ENCODE data around the gene ZNF441.
"Not testable (repeated sequence)": the region's sequence is repeated elsewhere in the genome, so short reads cannot be mapped to it uniquely, and the experiment has no call there.

ZNF441 gene

GRCh38 chr19:11814029-11814699 lies 47.4 kb downstream of the ZNF441 start, which contains the start of gene ZNF440:
Gene ZNF440 (plus strand): TSS chr19:11814273. CDS start chr19:11814448, 175 bp downstream.
- H3K4me3 ChIP-seq (ENCODE audit: low read depth, low read length): peak within 1 kb of the TSS; percentile 84
- peak; percentile 73 for DNase-seq (ENCODE audit: low read depth)
- TF ChIP-seq CTCF (IDR thresholded peaks at IDR 0.05; ENCODE audit: low read depth, low read length, missing control alignments): no peak

GRCh38 chr19:11814700-11815035 lies 47.9 kb downstream of the ZNF441 start:
- DNase-seq (ENCODE audit: low read depth): no peak
- H3K4me3 ChIP-seq (ENCODE audit: low read depth, low read length): peak overlapping the region; percentile 84
- no peak for TF ChIP-seq CTCF (IDR thresholded peaks at IDR 0.05; ENCODE audit: low read depth, low read length, missing control alignments)

GRCh38 chr19:11821474-11822109 lies 54.8 kb downstream of the ZNF441 start:
- DNase-seq (ENCODE audit: low read depth): no peak
- TF ChIP-seq CTCF (IDR thresholded peaks at IDR 0.05; ENCODE audit: low read depth, low read length, missing control alignments): no peak
- H3K4me3 ChIP-seq (ENCODE audit: low read depth, low read length): no peak overlapping the region

GRCh38 chr19:11828957-11829876 lies 62.4 kb downstream of the ZNF441 start:
- DNase-seq (ENCODE audit: low read depth): not testable (repeated sequence)

GRCh38 chr19:11832253-11832912 lies 65.6 kb downstream of the ZNF441 start:
- H3K4me3 ChIP-seq (ENCODE audit: low read depth, low read length): no peak overlapping the region
- no peak for DNase-seq (ENCODE audit: low read depth)
- TF ChIP-seq CTCF (IDR thresholded peaks at IDR 0.05; ENCODE audit: low read depth, low read length, missing control alignments): no peak

More at GRCh38 chr19:11828957-11829876, 62.4 kb downstream of the ZNF441 start:
- not testable (repeated sequence) for H3K4me3 ChIP-seq (ENCODE audit: low read depth, low read length)

- TF ChIP-seq CTCF (IDR thresholded peaks at IDR 0.05; ENCODE audit: low read depth, low read length, missing control alignments): no peak
- no peak for DNase-seq (ENCODE audit: low read depth)
- no peak overlapping the region for H3K4me3 ChIP-seq (ENCODE audit: low read depth, low read length)
Observed at GRCh38 chr19:11833541-11833940, 66.7 kb downstream of the ZNF441 start.

Data from GM12864 (cell line).